Liver (tissue), 3 donors: ENCODE measurements around the gene EXOC7.
"Not testable (repeated sequence)": the region's sequence is repeated elsewhere in the genome, so short reads cannot be mapped to it uniquely, and the experiment has no call there.

ENCODE experiments used
- ATF3 ChIP-seq: IDR thresholded peaks from 2 replicates; pipeline ENCODE4 v1.6.1; 2016; ENCODE audit warnings: antibody characterized with exemption
- CTCF ChIP-seq: fragments of 150-350 bp; IDR thresholded peaks from 2 replicates; pipeline ENCODE4 v1.5.1; 2017; ENCODE audit warnings: improper control_type of control experiment, low read depth, low read length; ENCODE audit not compliant: missing input control
- EGR1 ChIP-seq, 2 donors: IDR thresholded peaks; 2 replicates each; pipeline ENCODE4 v1.6.1; 2016 to 2018; ENCODE audit warnings: antibody characterized with exemption in 2 of 2, low read depth in 2 of 2
- GABPA ChIP-seq, 2 donors: IDR thresholded peaks in 1 of 2; conservative IDR thresholded peaks in 1 of 2; 2 replicates each; pipeline ENCODE4 v1.6.1; 2016; ENCODE audit warnings: antibody characterized with exemption in 2 of 2, mild to moderate bottlenecking in 1 of 2, moderate library complexity in 1 of 2
- JUND ChIP-seq, 2 donors: IDR thresholded peaks; 2 replicates each; pipeline ENCODE4 v1.6.1; 2016; ENCODE audit warnings: antibody characterized with exemption in 2 of 2
- RAD21 ChIP-seq, 2 donors: IDR thresholded peaks; 2 replicates each; pipeline ENCODE4 v1.6.1; 2016; ENCODE audit warnings: antibody characterized with exemption in 2 of 2, mild to moderate bottlenecking in 2 of 2
- RXRA ChIP-seq, 2 donors: IDR thresholded peaks; 2 replicates each; pipeline ENCODE4 v1.6.1; 2017 to 2018; ENCODE audit warnings: antibody characterized with exemption in 2 of 2, mild to moderate bottlenecking in 1 of 2
- SP1 ChIP-seq: IDR thresholded peaks from 2 replicates; pipeline ENCODE4 v1.6.1; 2018; ENCODE audit warnings: antibody characterized with exemption, mild to moderate bottlenecking
- TAF1 ChIP-seq: conservative IDR thresholded peaks from 2 replicates; pipeline ENCODE4 v1.6.1; 2016; ENCODE audit warnings: antibody characterized with exemption, mild to moderate bottlenecking
- YY1 ChIP-seq: IDR thresholded peaks from 2 replicates; pipeline ENCODE4 v1.6.1; 2016; ENCODE audit warnings: antibody characterized with exemption, mild to moderate bottlenecking
- donor health status: healthy.
- donor health status: healthy.

GRCh38 chr17:76058264-76058663 is 45.3 kb downstream of the EXOC7 start:
- not testable (repeated sequence) for TF ChIP-seq CTCF; RXRA (IDR thresholded peaks at IDR 0.05); RAD21 (IDR thresholded peaks at IDR 0.05); JUND (IDR thresholded peaks at IDR 0.05); EGR1 (IDR thresholded peaks at IDR 0.05; ENCODE audit: low read depth in 2 of 2); SP1; ATF3; TAF1; YY1; GABPA (IDR thresholded peaks at IDR 0.05 in 1 of 2, conservative IDR thresholded peaks at IDR 0.05 in 1 of 2)
